Kidney capillary endothelial cell (primary cell): Measurements from ENCODE around the gene NLGN1.
"Not testable (repeated sequence)": the region's sequence is repeated elsewhere in the genome, so short reads cannot be mapped to it uniquely, and the experiment has no call there.

ENCODE experiments used
- DNase-seq: peaks from one replicate; pipeline ENCODE4 v3.0.0-alpha.2; 2018; ENCODE audit warnings: low spot score

NLGN1 gene

DNA sequence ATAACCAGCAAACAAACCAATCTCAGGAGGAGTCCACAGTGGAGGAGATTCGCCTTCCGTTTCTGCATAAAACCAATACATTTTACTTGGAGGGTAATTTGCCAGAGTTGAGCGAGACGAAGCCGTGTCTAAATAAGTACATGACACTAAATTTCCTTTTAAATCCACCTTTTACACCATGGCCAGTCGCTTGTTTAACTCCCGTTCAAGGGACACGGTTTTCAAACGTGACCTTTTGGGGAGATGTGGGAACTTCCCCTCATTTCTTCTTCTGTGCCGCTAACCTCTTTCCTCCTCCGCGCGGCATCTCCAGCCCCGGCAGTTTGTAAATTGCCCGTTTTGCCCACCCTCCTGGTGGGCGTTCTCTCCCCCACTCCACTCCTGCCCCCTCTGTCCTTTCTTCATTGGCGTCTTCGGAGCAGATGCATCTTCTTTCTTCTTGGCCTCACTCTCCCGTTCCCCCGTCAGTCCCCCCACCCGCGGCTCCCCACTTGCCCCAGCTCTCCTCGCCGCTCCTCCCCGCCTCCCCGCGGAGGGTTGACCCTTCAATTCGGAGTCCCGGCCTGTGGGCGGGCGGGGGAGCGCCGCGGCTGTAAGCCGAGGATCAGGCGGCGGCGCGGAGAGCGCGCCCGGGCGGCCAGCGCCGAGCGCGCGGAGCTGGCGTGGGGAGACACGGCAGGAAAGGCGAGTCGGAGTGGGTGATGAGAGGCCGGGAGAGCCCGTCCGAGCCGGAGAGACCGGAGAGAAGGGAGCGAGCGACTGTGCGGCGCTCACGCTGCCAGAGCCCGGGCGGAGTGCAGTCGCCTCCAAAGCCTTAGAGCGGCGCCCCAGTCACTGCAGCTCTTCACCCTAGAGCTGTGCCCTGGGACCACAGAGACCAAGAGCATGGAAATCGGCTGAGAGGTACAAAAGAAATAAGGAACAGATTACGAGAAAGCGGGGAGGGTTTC lies at the start of gene NLGN1:
TSS of gene NLGN1 (plus strand) at position 584 of the 950 bp plus-strand sequence.
- no peak for DNase-seq

DNA sequence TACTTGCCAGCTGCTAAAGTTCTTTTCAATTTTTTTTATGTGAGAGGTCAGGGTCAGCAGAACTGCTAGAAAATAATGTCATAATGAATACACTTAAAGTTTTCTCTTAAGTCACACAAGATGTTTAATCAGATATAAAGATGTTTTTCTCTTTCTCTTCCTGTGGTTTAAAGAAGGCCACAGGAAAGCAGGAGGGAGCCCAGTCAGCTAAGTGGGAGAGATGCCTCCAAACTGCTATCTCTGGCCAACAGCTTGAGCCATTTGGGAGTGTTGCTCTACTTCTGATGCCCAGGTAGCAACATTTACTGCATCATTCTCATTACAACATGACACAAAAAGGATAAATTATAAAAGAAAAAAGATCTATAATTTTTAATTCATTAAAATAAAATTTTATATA lies 45.7 kb upstream of the NLGN1 start:
- DNase-seq, result no peak

DNA sequence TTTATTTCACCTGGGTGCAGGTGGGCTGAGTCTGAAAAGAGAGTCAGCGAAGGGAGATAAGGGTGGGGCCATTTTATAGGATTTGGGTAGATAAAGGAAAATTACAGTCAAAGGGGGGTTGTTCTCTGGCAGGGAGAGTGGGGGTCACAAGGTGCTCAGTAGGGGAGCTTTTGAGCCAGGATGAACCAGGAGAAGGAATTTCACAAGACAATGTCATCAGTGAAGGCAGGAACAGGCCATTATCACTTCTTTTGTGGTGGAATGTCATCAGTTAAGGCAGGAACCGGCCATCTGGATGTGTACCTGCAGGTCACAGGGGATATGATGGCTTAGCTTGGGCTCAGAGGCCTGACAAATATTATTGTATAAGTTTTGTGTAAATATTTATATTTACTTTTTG lies 44.4 kb upstream of the NLGN1 start:
- not testable (repeated sequence) for DNase-seq

GRCh38 chr3:173354124-173354523 lies 43.4 kb upstream of the NLGN1 start:
- no peak for DNase-seq

GRCh38 chr3:173371848-173372487 lies 25.6 kb upstream of the NLGN1 start:
- DNase-seq, result peak; percentile 17

DNA sequence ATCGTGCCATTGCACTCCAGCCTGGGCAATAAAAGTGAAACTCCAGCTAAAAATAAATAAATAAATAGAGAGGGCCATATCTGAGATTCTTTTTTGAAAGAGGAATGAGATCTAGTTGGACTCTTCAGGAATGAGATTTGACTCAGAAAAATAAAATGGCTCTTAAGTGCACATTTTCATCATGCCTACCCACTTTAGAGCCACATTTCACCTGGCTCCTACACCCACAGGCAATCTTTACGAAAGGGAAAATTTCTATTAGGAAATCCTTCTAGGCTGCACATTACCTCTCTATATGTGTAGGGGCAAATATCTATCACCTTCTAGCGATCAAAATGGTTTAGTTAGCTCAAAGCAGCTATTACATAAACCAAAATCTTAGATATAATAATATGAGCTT lies 16.9 kb upstream of the NLGN1 start:
- no peak for DNase-seq

- DNase-seq, result not testable (repeated sequence)
Measured at GRCh38 chr3:173381936-173382335, 15.6 kb upstream of the NLGN1 start.

DNA sequence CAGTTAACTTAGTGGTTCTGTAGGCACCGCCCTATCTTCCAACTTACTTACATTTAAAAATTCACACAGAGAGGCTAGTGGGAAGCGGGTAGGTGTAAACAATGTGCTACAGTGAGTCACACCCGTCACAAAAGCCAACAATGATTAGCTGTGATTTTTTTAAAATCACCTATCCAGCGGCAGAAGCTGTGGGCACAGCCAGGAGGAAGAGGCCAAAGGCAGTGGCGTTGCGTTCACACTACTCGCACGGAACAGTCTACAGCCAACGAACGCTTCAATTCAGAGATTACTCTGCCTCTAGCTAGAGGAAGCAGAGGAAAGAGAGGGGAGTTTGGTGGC lies 2.5 kb upstream of the NLGN1 start:
- DNase-seq, result no peak

- no peak for DNase-seq
Measured at GRCh38 chr3:173395412-173396181, 1.9 kb upstream of the NLGN1 start.

GRCh38 chr3:173396191-173397041 lies 1.1 kb upstream of the NLGN1 start:
- DNase-seq, result no peak

- no peak for DNase-seq
Measured at GRCh38 chr3:173398111-173398479, 551 bp downstream of the NLGN1 start.

GRCh38 chr3:173399044-173399443 lies 1.5 kb downstream of the NLGN1 start:
- no peak for DNase-seq

- DNase-seq, result no peak
Measured at GRCh38 chr3:173401369-173401768, 3.8 kb downstream of the NLGN1 start.

DNA sequence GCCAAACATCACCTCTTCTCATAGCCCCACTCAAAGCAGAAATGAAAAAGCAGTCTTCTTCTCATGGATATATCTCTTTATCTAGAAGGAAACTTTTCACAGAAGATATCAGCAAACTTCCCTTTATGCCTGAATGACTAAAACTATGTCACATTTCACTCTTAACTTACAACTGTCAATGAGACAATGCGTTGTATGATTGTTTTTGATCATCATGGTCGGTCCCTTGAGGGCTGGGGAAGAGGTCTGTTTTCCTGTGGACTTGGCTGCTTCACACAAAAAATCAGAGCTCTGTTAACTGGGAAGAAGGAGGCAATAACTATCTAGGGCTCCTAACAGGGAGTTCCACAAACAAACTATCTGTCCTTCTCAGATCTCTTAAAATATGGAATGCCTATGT lies 5.1 kb downstream of the NLGN1 start:
- no peak for DNase-seq

GRCh38 chr3:173403376-173403775 lies 5.8 kb downstream of the NLGN1 start:
- no peak for DNase-seq

- no peak for DNase-seq
Measured at GRCh38 chr3:173404156-173404555, 6.6 kb downstream of the NLGN1 start.

DNA sequence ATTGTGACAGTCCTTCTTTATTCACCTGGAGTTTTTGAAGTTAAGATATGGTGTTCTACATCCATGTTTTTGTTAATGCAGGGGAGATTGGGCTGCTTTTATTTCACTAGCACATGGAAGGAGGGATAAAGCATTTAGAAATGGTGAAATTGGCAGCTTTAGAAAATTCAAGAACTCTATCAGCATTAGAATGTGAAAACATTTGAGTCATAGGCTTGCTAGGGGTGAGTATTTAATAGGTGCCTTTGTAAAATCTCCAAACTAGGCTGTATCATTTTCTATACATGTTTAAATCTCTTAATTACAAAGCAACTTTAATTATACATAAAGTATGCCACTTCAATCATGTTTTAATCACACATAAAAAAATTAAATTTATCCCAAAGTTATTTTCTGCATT lies 12.9 kb downstream of the NLGN1 start:
- DNase-seq, result no peak

DNA sequence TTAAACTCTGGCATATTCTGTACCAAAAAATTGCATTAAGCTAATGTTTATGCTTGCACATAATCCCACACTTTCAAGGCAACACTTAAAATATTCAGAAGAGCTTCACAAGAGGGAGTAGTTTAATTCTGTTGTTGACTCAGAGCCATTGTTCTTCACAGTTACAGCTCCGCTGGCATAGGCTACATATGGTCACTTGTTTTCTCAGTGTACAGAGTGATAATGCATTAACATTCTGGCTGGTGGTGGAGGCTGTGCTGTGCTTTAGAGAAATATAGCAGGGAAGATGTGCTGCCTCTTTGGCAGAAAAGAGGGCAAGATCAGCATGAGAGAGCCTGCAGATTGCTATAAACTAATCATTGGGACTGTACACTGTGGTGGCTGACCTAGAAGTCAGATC lies 13.3 kb downstream of the NLGN1 start:
- no peak for DNase-seq

- DNase-seq, result no peak
Measured at GRCh38 chr3:173411375-173411973, 13.9 kb downstream of the NLGN1 start.

DNA sequence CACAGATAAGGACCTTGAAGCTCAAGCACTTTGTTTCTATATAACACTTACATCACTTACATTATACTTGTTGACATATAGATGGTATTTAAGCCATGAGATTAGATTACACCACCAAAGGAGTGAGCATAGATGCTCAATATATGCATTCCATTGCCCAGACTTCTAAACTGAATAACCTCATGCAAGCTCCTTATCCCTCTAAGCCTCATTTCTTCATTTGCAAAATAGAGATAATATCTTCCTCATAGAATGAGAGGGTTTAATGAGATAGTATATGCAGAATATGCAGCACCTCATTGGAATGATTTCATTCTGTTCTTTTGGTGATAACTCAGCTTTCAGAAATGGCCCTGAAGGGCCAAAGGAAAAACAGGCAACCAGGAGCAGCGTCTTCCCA lies 18.5 kb downstream of the NLGN1 start:
- DNase-seq, result no peak

DNA sequence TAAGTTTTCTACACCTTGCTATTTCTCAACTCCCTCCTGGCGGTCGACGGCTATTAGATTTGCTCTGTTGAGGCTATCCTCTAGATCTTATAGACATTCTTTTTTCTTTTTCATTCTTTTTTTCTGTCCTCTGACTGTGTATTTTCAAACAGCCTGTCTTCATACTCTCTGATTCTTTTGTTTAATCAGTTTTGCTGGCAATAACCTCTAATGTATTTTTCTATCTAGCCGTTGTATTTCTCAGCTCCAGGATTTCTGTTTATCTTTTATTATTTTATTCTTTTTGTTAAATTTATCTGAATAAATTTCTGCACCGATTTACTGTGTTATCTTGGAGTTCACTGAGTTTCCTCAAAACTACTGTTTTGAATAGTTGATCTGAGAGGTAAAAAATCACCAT lies 31.5 kb downstream of the NLGN1 start:
- no peak for DNase-seq

GRCh38 chr3:173429527-173429926 lies 32.0 kb downstream of the NLGN1 start:
- DNase-seq, result no peak
